ENCODE results near the gene CA4.

DNA sequence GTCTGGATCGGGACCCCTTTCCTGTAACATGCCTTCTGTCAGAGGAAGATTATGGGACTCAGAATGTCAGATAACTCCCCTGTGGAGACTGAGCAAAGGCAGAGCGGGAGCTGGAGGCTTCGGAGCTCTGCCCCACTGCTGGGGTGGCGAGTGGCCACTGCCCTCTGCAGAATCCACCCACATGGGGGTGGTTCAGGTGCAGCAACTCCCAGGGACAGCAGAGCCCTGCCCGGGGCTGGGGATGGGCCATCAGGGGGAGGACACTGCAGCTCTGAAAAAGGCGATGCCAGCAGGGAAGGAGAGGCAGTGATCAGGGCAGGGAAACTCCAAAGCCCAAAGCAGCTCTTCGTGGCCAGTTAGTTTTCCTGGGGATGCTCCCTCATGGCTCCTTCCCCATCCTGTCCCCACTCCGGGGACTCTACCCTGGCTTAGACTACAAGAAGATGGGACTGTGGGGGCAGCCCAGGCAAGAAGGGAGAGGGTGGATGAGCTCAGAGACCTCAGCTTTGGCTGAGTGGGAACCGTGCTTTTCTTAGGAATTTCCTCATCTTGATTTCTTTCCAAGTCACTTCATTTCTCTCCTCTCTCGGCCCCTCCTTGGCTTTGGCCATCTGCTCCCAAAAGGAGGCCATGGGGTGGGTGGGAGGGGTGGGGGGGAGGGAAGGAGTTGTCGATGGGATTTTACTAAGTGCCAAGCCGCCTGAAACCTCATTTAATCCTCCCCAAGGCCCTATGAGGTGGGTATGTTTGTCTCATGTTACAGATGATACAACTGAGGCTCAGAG is 4.0 kb downstream of the CA4 start:
- no peak for TF ChIP-seq CTCF (IDR thresholded peaks at IDR 0.05 in 8 of 11, conservative IDR thresholded peaks at IDR 0.05 in 3 of 11)
- TF ChIP-seq POLR2AphosphoS5 (IDR thresholded peaks at IDR 0.05), result no peak
- TF ChIP-seq POLR2A (IDR thresholded peaks at IDR 0.05), result no peak

All from spleen (tissue), 7 donors.